GM12874 (cell line): ENCODE results near the gene CADM2.

Source experiments
- CTCF ChIP-seq: IDR thresholded peaks from 2 replicates; pipeline ENCODE4 v1.5.1; 2011; ENCODE audit warnings: low read depth, mild to moderate bottlenecking, control low read depth, low read length, moderate library complexity; ENCODE audit not compliant: insufficient read depth

CADM2 gene

GRCh38 chr3:85725809-85726208, 767.0 kb downstream of the CADM2 start:
- no peak for TF ChIP-seq CTCF

GRCh38 chr3:85726241-85726640, 767.5 kb downstream of the CADM2 start:
- no peak for TF ChIP-seq CTCF

- no peak for TF ChIP-seq CTCF
Observed at GRCh38 chr3:85737846-85738245, 779.1 kb downstream of the CADM2 start.

GRCh38 chr3:85740561-85740960, 781.8 kb downstream of the CADM2 start:
- TF ChIP-seq CTCF, result no peak

GRCh38 chr3:85758442-85758841, 799.7 kb downstream of the CADM2 start:
- no peak for TF ChIP-seq CTCF

GRCh38 chr3:85760342-85760741, 801.6 kb downstream of the CADM2 start:
- TF ChIP-seq CTCF, result no peak

GRCh38 chr3:85780806-85781205, 822.0 kb downstream of the CADM2 start:
- no peak for TF ChIP-seq CTCF

GRCh38 chr3:85781806-85782205, 823.0 kb downstream of the CADM2 start:
- TF ChIP-seq CTCF, result no peak
